Measurements from ENCODE around the gene LMF1. TPM values are rescaled to one million over a fixed set of nuclear protein-coding genes. Genes with fewer than 3 reads are reported as not detected.

Gene LMF1
- total RNA-seq, 1 experiment from 2014 or later, result 7.1 TPM

GRCh38 chr16:853981-854807 lies 116.6 kb downstream of the LMF1 start:
- H3K4me3 ChIP-seq (ENCODE audit: insufficient read depth, low read depth, low read length), result no peak overlapping the region
- no peak for DNase-seq
- H3K36me3 ChIP-seq (replicated peaks; ENCODE audit: control insufficient read depth, insufficient read depth, low read length), result no peaks in the 10 kb centered on the region
- no peaks in the 10 kb centered on the region for H3K27me3 ChIP-seq (ENCODE audit: control insufficient read depth, insufficient read depth, low read length)

- no peaks in the 10 kb centered on the region for H3K27me3 ChIP-seq (ENCODE audit: control insufficient read depth, insufficient read depth, low read length)
- no peaks in the 10 kb centered on the region for H3K36me3 ChIP-seq (replicated peaks; ENCODE audit: control insufficient read depth, insufficient read depth, low read length)
- DNase-seq, result no peak
- H3K4me3 ChIP-seq (ENCODE audit: insufficient read depth, low read depth, low read length), result no peak overlapping the region
Measured at GRCh38 chr16:853306-853705, 117.5 kb downstream of the LMF1 start.

- no peak for DNase-seq
- H3K36me3 ChIP-seq (replicated peaks; ENCODE audit: control insufficient read depth, insufficient read depth, low read length), result no peaks in the 10 kb centered on the region
- no peaks in the 10 kb centered on the region for H3K27me3 ChIP-seq (ENCODE audit: control insufficient read depth, insufficient read depth, low read length)
- H3K4me3 ChIP-seq (ENCODE audit: insufficient read depth, low read depth, low read length), result no peak overlapping the region
Measured at GRCh38 chr16:852451-853185, 118.2 kb downstream of the LMF1 start.

- Histone ChIP-seq H3K4me3 (ENCODE audit: insufficient read depth, low read depth, low read length) (no peak overlapping the region), H3K27me3 (ENCODE audit: control insufficient read depth, insufficient read depth, low read length) (no peaks in the 10 kb centered on the region), H3K36me3 (replicated peaks; ENCODE audit: control insufficient read depth, insufficient read depth, low read length) (no peaks in the 10 kb centered on the region)
- no peak for DNase-seq
Measured at GRCh38 chr16:851871-852270, 118.9 kb downstream of the LMF1 start.

DNA sequence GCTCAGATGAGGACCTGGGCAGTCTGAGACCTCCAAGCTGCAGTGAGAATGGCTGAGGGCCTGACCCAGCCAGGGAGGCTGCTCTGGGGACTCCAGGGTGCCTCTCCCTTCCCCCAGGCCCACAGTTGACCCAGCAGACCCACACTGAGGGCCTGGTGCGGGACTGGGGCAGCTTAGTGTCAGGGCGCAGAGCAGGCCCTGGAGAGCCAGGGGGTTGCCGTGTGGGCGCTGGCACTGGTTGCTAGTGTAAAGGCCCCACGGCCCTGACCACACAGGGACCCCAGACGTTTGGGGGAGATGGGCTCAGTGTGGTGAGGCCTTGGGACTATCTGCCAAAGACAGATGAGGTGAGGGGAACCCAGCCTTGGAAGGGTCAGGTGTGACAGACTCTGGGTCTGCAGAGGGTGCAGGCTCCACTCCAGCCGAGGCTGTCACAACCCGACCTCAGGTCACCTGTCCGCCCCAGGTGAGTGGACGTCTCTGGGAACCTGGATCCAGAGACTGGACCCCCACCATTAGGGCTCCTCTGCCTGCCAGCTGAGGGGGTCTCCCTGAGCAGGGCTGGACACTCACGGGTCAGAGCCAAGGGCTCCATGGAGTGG lies 119.5 kb downstream of the LMF1 start:
- H3K27me3 ChIP-seq (ENCODE audit: control insufficient read depth, insufficient read depth, low read length), result no peaks in the 10 kb centered on the region
- no peak for DNase-seq
- no peak overlapping the region for H3K4me3 ChIP-seq (ENCODE audit: insufficient read depth, low read depth, low read length)
- no peaks in the 10 kb centered on the region for H3K36me3 ChIP-seq (replicated peaks; ENCODE audit: control insufficient read depth, insufficient read depth, low read length)

DNA sequence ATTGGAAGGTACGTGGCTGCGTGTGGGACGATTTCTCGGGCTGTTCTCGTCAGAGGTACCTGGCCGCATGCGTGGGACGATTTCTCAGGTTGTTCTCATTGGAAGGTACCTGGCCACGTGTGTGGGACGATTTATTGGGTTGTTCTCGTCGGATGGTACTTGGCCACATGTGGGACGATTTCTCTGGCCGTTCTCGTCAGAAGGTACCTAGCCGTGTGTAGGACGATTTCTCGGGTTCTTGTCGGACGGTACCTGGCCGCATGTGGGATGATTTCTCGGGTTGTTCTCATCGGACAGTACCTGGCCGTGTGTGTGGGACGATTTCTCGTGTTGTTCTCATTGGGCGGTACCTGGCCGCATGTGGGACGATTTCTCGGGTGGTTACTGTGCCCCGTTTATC lies 120.1 kb downstream of the LMF1 start:
- Histone ChIP-seq H3K36me3 (replicated peaks; ENCODE audit: control insufficient read depth, insufficient read depth, low read length) (no peaks in the 10 kb centered on the region), H3K27me3 (ENCODE audit: control insufficient read depth, insufficient read depth, low read length) (no peaks in the 10 kb centered on the region), H3K4me3 (ENCODE audit: insufficient read depth, low read depth, low read length) (no peak overlapping the region)
- DNase-seq, result no peak

DNA sequence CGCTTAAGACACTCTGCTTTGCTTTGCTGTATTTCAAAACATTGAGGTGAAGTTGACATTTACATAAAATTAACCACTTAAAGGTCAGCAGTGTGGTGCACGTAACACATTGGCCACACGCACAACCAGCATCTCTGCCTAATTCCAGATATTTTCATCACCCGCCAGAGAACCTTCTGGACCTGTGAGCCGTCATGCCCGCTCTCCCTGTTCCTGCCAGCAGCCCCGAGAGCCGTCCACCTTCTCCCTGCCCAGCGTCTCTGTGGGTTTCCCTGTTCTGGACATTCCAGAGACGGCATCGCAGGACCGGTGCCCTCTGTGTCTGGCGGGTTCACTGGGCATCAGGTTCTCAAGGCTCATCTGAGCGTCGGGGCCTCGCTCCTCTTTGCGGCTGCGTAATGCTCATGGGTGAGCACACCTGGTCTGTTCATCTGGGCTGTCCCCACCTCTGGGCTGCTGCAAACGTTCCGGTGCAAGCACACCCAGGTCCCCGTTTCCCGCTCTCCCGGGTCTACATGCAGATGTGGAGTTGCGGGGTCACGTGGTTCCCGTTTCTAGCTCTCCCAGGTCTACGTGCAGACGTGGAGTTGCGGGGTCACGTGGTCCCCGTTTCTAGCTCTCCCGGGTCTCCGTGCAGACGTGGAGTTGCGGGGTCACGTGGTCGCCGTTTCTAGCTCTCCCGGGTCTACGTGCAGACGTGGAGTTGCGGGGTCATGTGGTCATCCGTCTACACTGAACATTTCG lies 122.1 kb downstream of the LMF1 start:
- H3K4me3 ChIP-seq (ENCODE audit: insufficient read depth, low read depth, low read length), result no peak overlapping the region
- no peaks in the 10 kb centered on the region for H3K36me3 ChIP-seq (replicated peaks; ENCODE audit: control insufficient read depth, insufficient read depth, low read length)
- DNase-seq, result no peak
- H3K27me3 ChIP-seq (ENCODE audit: control insufficient read depth, insufficient read depth, low read length), result no peaks in the 10 kb centered on the region

GRCh38 chr16:847681-848445 lies 122.9 kb downstream of the LMF1 start:
- no peak for DNase-seq
- no peak overlapping the region for H3K4me3 ChIP-seq (ENCODE audit: insufficient read depth, low read depth, low read length)
- no peaks in the 10 kb centered on the region for H3K36me3 ChIP-seq (replicated peaks; ENCODE audit: control insufficient read depth, insufficient read depth, low read length)
- H3K27me3 ChIP-seq (ENCODE audit: control insufficient read depth, insufficient read depth, low read length), result no peaks in the 10 kb centered on the region

DNA sequence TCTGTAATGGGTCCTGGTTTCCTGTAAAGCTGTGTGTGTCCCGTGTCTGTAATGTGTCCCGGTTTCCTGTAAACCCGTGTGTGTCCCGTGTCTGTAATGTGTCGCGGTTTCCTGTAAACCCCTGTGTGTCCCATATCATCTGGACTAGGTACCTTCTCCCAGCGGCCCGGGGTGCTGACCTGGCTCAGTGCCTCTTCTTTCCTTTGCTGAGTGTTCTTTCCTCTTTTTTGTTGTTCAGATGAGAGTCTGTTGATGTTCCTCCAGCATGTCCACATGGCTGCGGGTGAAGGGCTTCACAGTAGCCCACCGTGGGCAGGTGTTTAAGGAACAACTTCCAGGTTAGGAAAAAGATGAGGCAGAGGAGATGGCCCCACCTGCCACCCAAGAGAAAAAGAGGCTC lies 123.6 kb downstream of the LMF1 start:
- no peaks in the 10 kb centered on the region for H3K27me3 ChIP-seq (ENCODE audit: control insufficient read depth, insufficient read depth, low read length)
- H3K4me3 ChIP-seq (ENCODE audit: insufficient read depth, low read depth, low read length), result no peak overlapping the region
- DNase-seq, result no peak
- H3K36me3 ChIP-seq (replicated peaks; ENCODE audit: control insufficient read depth, insufficient read depth, low read length), result no peaks in the 10 kb centered on the region

- Histone ChIP-seq H3K36me3 (replicated peaks; ENCODE audit: control insufficient read depth, insufficient read depth, low read length) (no peaks in the 10 kb centered on the region), H3K4me3 (ENCODE audit: insufficient read depth, low read depth, low read length) (no peak overlapping the region), H3K27me3 (ENCODE audit: control insufficient read depth, insufficient read depth, low read length) (no peaks in the 10 kb centered on the region)
- DNase-seq, result no peak
Measured at GRCh38 chr16:845351-845745, 125.4 kb downstream of the LMF1 start.

GRCh38 chr16:844638-845350 lies 126.0 kb downstream of the LMF1 start:
- Histone ChIP-seq H3K27me3 (ENCODE audit: control insufficient read depth, insufficient read depth, low read length) (no peaks in the 10 kb centered on the region), H3K4me3 (ENCODE audit: insufficient read depth, low read depth, low read length) (no peak overlapping the region), H3K36me3 (replicated peaks; ENCODE audit: control insufficient read depth, insufficient read depth, low read length) (no peaks in the 10 kb centered on the region)
- peak; percentile 53 for DNase-seq

DNA sequence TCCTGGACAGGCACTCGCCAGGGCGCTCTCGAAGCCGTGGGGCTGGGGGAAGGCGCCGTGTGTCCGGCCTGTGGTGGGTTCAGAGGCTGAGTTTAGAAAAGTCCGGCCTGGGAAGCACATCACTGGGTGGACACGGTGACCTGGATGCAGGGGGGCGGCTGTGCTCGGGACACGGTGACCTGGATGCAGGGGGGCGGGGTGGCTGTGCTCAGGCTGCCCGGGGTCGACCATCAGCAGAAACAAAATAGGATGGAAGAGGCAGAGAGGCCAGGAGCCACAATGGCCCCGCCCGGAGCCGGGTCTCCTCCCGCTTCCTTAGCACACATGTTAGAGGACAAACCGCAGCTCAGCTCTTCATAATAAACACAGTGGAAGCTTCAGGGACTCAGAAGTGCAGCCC lies 127.0 kb downstream of the LMF1 start:
- Histone ChIP-seq H3K36me3 (replicated peaks; ENCODE audit: control insufficient read depth, insufficient read depth, low read length) (no peaks in the 10 kb centered on the region), H3K4me3 (ENCODE audit: insufficient read depth, low read depth, low read length) (no peak overlapping the region), H3K27me3 (ENCODE audit: control insufficient read depth, insufficient read depth, low read length) (no peaks in the 10 kb centered on the region)
- peak; percentile 58 for DNase-seq

DNA sequence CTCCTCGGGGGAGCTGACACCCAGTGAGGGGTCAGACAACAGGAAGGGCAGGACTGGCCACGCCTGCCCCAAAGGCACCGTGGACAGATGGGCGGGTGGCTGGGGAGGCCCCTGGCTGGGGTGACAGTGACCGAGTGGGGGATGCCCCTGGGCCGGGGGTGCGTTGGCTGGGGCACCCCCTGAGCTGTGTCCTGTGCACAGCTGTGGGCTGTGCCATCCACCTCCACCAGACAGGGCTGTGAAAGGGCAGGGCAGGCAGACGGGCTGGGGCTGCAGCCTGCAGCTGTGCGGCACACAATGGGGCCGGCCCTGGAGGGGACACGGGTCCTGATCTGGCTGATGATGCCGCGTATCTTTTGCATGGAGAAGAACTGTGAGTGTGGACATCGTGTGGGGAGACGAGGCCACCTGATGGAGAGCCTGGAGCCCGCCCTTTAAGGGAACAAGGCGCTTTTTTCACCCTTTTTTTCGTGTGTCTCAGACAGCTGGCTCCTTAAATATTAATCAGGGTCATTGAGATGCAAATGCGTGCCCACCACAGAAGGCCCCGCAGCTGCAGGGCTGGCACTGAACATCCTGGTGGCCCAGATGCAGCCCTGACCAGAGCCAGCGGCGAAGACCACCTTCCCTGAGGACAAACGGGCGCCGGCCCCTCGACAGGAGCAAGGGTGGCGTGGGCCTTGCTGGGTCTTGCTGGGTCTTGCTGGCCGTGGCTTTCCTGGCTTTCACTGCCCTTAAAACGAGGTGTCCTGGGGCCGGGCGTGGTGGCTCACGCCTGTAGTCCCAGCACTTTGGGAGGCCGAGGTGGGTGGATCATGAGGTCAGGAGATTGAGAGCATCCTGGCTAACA lies 127.8 kb downstream of the LMF1 start:
- H3K36me3 ChIP-seq (replicated peaks; ENCODE audit: control insufficient read depth, insufficient read depth, low read length), result no peaks in the 10 kb centered on the region
- no peak overlapping the region for H3K4me3 ChIP-seq (ENCODE audit: insufficient read depth, low read depth, low read length)
- H3K27me3 ChIP-seq (ENCODE audit: control insufficient read depth, insufficient read depth, low read length), result no peaks in the 10 kb centered on the region
- peak; percentile 74 for DNase-seq

All from H7 (cell line).